ENCODE measurements around the gene RASAL1.

DNA sequence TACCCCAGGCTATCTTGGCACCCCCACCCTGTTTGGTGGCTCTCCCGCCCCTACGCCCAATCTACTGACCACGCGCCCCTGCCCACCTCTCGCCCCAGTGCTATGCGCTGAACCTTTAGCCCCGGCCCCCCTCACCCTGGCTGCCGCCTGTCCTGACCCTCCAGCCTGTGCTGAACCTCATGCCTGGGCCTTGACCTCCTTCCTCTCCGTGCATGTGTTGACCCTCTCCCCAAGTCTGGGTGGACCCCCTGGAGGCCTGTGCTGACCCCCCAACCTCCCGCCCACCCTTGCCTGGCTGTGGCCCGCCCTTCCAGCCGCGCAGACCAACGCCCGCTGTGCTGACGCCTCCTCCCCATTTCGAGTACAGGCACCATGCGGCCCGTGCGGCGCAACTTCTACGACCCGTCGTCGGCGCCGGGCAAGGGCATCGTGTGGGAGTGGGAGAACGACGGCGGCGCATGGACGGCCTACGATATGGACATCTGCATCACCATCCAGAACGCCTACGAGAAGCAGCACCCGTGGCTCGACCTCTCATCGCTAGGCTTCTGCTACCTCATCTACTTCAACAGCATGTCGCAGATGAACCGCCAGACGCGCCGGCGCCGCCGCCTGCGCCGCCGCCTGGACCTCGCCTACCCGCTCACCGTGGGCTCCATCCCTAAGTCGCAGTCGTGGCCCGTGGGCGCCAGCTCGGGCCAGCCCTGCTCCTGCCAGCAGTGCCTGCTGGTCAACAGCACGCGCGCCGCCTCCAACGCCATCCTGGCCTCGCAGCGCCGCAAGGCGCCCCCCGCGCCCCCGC lies 58.3 kb downstream of the RASAL1 start:
- TF ChIP-seq FOXK2 (IDR thresholded peaks at IDR 0.05) (no peak), SP1 (IDR thresholded peaks at IDR 0.05) (no peak), BHLHE40 (IDR thresholded peaks at IDR 0.05; ENCODE audit: borderline replicate concordance) (no peak), FOXA1 (IDR thresholded peaks at IDR 0.05) (no peak), LEF1 (IDR thresholded peaks at IDR 0.05; ENCODE audit: borderline replicate concordance) (no peak), TARDBP (IDR thresholded peaks at IDR 0.05) (no peak)

Measured in HEK293T (cell line).